ENCODE results near the gene SMAD1. TPM values are rescaled to one million over a fixed set of nuclear protein-coding genes. Genes with fewer than 3 reads are reported as not detected.

SMAD1 gene
- total RNA-seq, 2 experiments from 2014 or later: 9.7 to 11.5 TPM

DNA sequence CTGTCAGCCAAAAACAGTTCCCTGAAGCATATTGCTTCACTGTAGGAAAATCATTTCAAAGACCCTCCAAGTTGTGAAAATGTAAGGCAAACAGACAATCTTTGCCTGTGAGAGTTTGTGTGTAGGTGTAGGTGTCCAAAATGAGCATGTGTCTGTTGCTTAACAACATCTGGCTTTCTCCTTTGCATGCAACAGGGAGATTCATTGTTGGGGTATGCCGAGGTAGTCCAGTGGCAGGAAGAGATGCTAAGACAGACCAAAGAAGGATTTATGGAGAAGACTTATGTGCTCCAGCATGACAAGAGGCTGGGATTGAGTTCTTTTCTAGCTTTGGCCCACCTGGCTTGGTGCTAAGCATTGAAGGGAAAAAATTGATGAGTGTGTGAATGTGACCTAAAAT is 29.8 kb upstream of the SMAD1 start:
- no peak for ATAC-seq (ENCODE audit: poor library complexity)
- no peaks in the 10 kb centered on the region for H3K4me1 ChIP-seq (ENCODE audit: insufficient read depth, low read length)
- peaks cover 3% of the 10 kb centered on the region for H3K9me3 Mint-ChIP-seq
- intact Hi-C loops (cut with DNase I, micrococcal nuclease): no loop called here
- H3K27me3 ChIP-seq (ENCODE audit: control insufficient read depth in 1 of 2, insufficient read depth in 2 of 2, low read length in 2 of 2): no peaks in the 10 kb centered on the region
- no peak overlapping the region for H3K4me3 Mint-ChIP-seq
- no peaks in the 10 kb centered on the region for H3K36me3 Mint-ChIP-seq (ENCODE audit: low read depth)
- DNase-seq: no peak
- H3K4me1 Mint-ChIP-seq (ENCODE audit: low read depth): no peaks in the 10 kb centered on the region
- no peak overlapping the region for H3K27ac ChIP-seq (ENCODE audit: low read depth in 1 of 2, low read length in 2 of 2)
- H3K9me3 ChIP-seq (ENCODE audit: control insufficient read depth in 1 of 2, insufficient read depth in 1 of 2, low read length in 2 of 2): peaks cover 0 to 3% of the 10 kb centered on the region in 2 experiments
- ChIA-PET CTCF (no interaction called here), POLR2A (no interaction called here)
- H3K36me3 ChIP-seq (ENCODE audit: insufficient read depth, low read length): no peaks in the 10 kb centered on the region
- H3K27me3 Mint-ChIP-seq: peaks cover 6% of the 10 kb centered on the region
- H3K27ac Mint-ChIP-seq: no peak overlapping the region
- no peak overlapping the region for H3K4me3 ChIP-seq (ENCODE audit: low read length)
- no peak for TF ChIP-seq CTCF (IDR thresholded peaks at IDR 0.05)

DNA sequence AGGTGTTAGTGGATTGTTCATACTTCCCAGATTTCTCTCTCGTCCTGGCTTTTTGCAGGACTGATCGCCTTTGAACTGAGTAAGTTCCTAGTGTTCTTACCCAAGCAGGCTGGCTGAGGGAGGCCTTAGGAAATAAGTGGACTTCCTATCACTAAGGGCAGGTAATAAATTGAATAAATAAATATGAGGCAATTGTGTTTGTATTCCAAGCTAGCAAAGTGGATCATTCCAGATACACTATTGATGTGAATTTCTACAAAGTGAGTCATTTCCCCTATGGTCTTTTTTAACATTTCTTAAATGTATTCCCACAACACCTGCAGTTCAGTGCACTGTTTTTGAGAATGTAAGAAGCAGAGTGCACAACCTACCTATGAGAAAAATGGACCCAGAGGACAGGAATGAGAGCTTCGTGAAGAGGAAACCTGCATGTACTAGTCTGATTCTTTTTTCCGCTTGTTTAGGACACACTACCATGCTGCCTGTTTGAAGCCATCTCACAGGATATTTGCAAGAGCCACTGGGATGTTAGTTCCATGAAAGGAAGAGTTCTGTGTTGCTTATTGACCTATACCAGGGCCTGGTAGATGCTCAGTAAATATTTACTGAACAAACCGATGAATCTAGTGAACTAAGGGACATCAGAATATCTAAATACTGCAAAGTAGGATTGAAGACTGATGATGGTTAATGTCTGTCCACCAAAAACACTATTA is 29.0 kb upstream of the SMAD1 start:
- H3K27me3 Mint-ChIP-seq: peaks cover 6% of the 10 kb centered on the region
- Histone ChIP-seq H3K4me3 (ENCODE audit: low read length) (no peak overlapping the region), H3K27ac (ENCODE audit: low read depth in 1 of 2, low read length in 2 of 2) (no peak overlapping the region), H3K27me3 (ENCODE audit: control insufficient read depth in 1 of 2, insufficient read depth in 2 of 2, low read length in 2 of 2) (no peaks in the 10 kb centered on the region), H3K36me3 (ENCODE audit: insufficient read depth, low read length) (no peaks in the 10 kb centered on the region), H3K4me1 (ENCODE audit: insufficient read depth, low read length) (no peaks in the 10 kb centered on the region), H3K9me3 (ENCODE audit: control insufficient read depth in 1 of 2, insufficient read depth in 1 of 2, low read length in 2 of 2) (peaks cover 0 to 5% of the 10 kb centered on the region in 2 experiments)
- ChIA-PET CTCF (no interaction called here), POLR2A (no interaction called here)
- no peak for TF ChIP-seq CTCF (IDR thresholded peaks at IDR 0.05)
- intact Hi-C loops (cut with DNase I, micrococcal nuclease): no loop called here
- no peak overlapping the region for H3K27ac Mint-ChIP-seq
- no peaks in the 10 kb centered on the region for H3K36me3 Mint-ChIP-seq (ENCODE audit: low read depth)
- no peak overlapping the region for H3K4me3 Mint-ChIP-seq
- peaks cover 3% of the 10 kb centered on the region for H3K9me3 Mint-ChIP-seq
- ATAC-seq (ENCODE audit: poor library complexity) (no peak), DNase-seq (no peak)
- H3K4me1 Mint-ChIP-seq (ENCODE audit: low read depth): no peaks in the 10 kb centered on the region

GRCh38 chr4:145453163-145453520 is 28.5 kb upstream of the SMAD1 start:
- ChIA-PET POLR2A (no interaction called here), CTCF (no interaction called here)
- Mint-ChIP-seq H3K27ac (no peak overlapping the region), H3K4me1 (ENCODE audit: low read depth) (no peaks in the 10 kb centered on the region), H3K36me3 (ENCODE audit: low read depth) (no peaks in the 10 kb centered on the region), H3K4me3 (no peak overlapping the region), H3K27me3 (peaks cover 6% of the 10 kb centered on the region), H3K9me3 (peaks cover 3% of the 10 kb centered on the region)
- peaks cover 0 to 10% of the 10 kb centered on the region in 2 experiments for H3K9me3 ChIP-seq (ENCODE audit: control insufficient read depth in 1 of 2, insufficient read depth in 1 of 2, low read length in 2 of 2)
- no peak overlapping the region for H3K27ac ChIP-seq (ENCODE audit: low read depth in 1 of 2, low read length in 2 of 2)
- H3K4me3 ChIP-seq (ENCODE audit: low read length): no peak overlapping the region
- no peaks in the 10 kb centered on the region for H3K27me3 ChIP-seq (ENCODE audit: control insufficient read depth in 1 of 2, insufficient read depth in 2 of 2, low read length in 2 of 2)
- no peak for DNase-seq
- ATAC-seq (ENCODE audit: poor library complexity): no peak
- H3K36me3 ChIP-seq (ENCODE audit: insufficient read depth, low read length): no peaks in the 10 kb centered on the region
- no peak for TF ChIP-seq CTCF (IDR thresholded peaks at IDR 0.05)
- no peaks in the 10 kb centered on the region for H3K4me1 ChIP-seq (ENCODE audit: insufficient read depth, low read length)
- intact Hi-C loops (cut with DNase I, micrococcal nuclease): no loop called here
